ENCODE measurements around the gene ANKRD50.

The ANKRD50 gene

GRCh38 chr4:124631760-124632159 lies 80.8 kb downstream of the ANKRD50 start:
- peak; percentile 72 for DNase-seq

- DNase-seq, result no peak
These were observed 82.9 kb downstream of the ANKRD50 start for GRCh38 chr4:124629681-124630080.
